Tibial nerve (tissue), 4 donors: ENCODE measurements around the gene LRRC8C. TPM values are rescaled to one million over a fixed set of nuclear protein-coding genes. Genes with fewer than 3 reads are reported as not detected.
"Not testable (repeated sequence)": the region's sequence is repeated elsewhere in the genome, so short reads cannot be mapped to it uniquely, and the experiment has no call there.

ENCODE experiments used
- DNase-seq, 2 donors: peaks; one replicate each; pipeline ENCODE4 v3.0.0-alpha.2; 2019; ENCODE audit warnings: low spot score in 2 of 2
- H3K27ac ChIP-seq, 4 donors: fragments of 200-600 bp; sonication (generic) in 3 of 4; one replicate each; pipeline ENCODE4 v1.5.1; 2017 to 2019; ENCODE audit warnings: mild to moderate bottlenecking in 1 of 4
- H3K27me3 ChIP-seq, 2 donors: fragments of 200-600 bp; sonication (generic) in 1 of 2; one replicate each; pipeline versions ENCODE4 v1.5.1 to v1.6.0; 2017 to 2019
- H3K36me3 ChIP-seq, 3 donors: fragments of 200-600 bp; sonication (generic); one replicate each; pipeline ENCODE4 v1.5.1; 2018 to 2019
- H3K4me1 ChIP-seq, 4 donors: fragments of 200-600 bp; sonication (generic) in 3 of 4; one replicate each; pipeline ENCODE4 v1.5.1; 2017 to 2019
- H3K4me3 ChIP-seq, 4 donors: fragments of 200-600 bp; sonication (generic) in 3 of 4; one replicate each; pipeline ENCODE4 v1.5.1; 2017 to 2019; ENCODE audit warnings: mild to moderate bottlenecking in 1 of 4, moderate library complexity in 1 of 4
- H3K9me3 ChIP-seq, 4 donors: fragments of 200-600 bp; sonication (generic) in 3 of 4; one replicate each; pipeline ENCODE4 v1.5.1; 2017 to 2019
- CTCF ChIP-seq, 5 experiments: fragments of 200-600 bp in 3 of 5; fragments of 450-650 bp in 2 of 5; sonication (generic) in 3 of 5; IDR thresholded peaks; one replicate each; pipeline ENCODE4 v1.5.1; 2016 to 2019; ENCODE audit warnings: antibody characterized with exemption in 5 of 5, mild to moderate bottlenecking in 3 of 5, moderate library complexity in 2 of 5
- EP300 ChIP-seq, 2 donors: sonication (generic); formaldehyde crosslinking; IDR thresholded peaks; one replicate each; pipeline ENCODE4 v1.6.1; 2017; ENCODE audit warnings: antibody characterized with exemption in 2 of 2, mild to moderate bottlenecking in 1 of 2
- POLR2A ChIP-seq, 2 donors: fragments of 450-650 bp; IDR thresholded peaks; one replicate each; pipeline ENCODE4 v1.6.1; 2017; ENCODE audit warnings: antibody characterized with exemption in 2 of 2, mild to moderate bottlenecking in 2 of 2, moderate library complexity in 2 of 2
- WGBS, 2 donors: methylation state at CpG; one replicate each; pipeline ENCODE4 v1.1.5; 2018; 5-methylcytosine and 5-hydroxymethylcytosine counted together
- total RNA-seq, 4 donors: library from RNA; depleted of rRNA; stranded (reverse); fragments of >200 nt; gene quantifications; one replicate each; pipeline ENCODE4 v1.1.0, GENCODE V29; 2016

Gene LRRC8C
- total RNA-seq, 4 donors from 2014 or later: 16.5 to 23.8 (median 20.2) TPM

GRCh38 chr1:89702520-89703045 lies 69.7 kb downstream of the LRRC8C start:
- H3K27ac ChIP-seq: no peak overlapping the region
- no peak for TF ChIP-seq EP300 (IDR thresholded peaks at IDR 0.05)
- TF ChIP-seq CTCF (IDR thresholded peaks at IDR 0.05): no peak
- TF ChIP-seq POLR2A (IDR thresholded peaks at IDR 0.05): no peak
- no peak overlapping the region for H3K4me3 ChIP-seq
- DNase-seq: no peak
- no peaks in the 10 kb centered on the region for H3K9me3 ChIP-seq
- no peaks in the 10 kb centered on the region for H3K27me3 ChIP-seq
- H3K4me1 ChIP-seq: peaks cover 0 to 6% (median 2%) of the 10 kb centered on the region in 4 donors
- H3K36me3 ChIP-seq: peaks cover 0 to 3% (median 0%) of the 10 kb centered on the region in 3 donors
- 95 to 98% methylated on average over 1 of the region's 1 CpG for WGBS, 2 donors

- H3K9me3 ChIP-seq: no peaks in the 10 kb centered on the region
- DNase-seq: no peak
- peaks cover 0 to 3% (median 0%) of the 10 kb centered on the region in 4 donors for H3K4me1 ChIP-seq
- H3K27ac ChIP-seq: no peak overlapping the region
- H3K27me3 ChIP-seq: no peaks in the 10 kb centered on the region
- no peak for TF ChIP-seq CTCF (IDR thresholded peaks at IDR 0.05)
- H3K36me3 ChIP-seq: peaks cover 0 to 5% (median 0%) of the 10 kb centered on the region in 3 donors
- no peak overlapping the region for H3K4me3 ChIP-seq
- 88 to 91% methylated on average over 1 of the region's 1 CpG for WGBS, 2 donors
These were observed 70.5 kb downstream of the LRRC8C start for GRCh38 chr1:89703469-89703868.

GRCh38 chr1:89704014-89704413 lies 71.1 kb downstream of the LRRC8C start:
- Histone ChIP-seq H3K9me3 (no peaks in the 10 kb centered on the region), H3K4me1 (peaks cover 0 to 6% (median 0%) of the 10 kb centered on the region in 4 donors), H3K36me3 (peaks cover 0 to 10% (median 0%) of the 10 kb centered on the region in 3 donors), H3K4me3 (no peak overlapping the region), H3K27me3 (no peaks in the 10 kb centered on the region), H3K27ac (no peak overlapping the region)
- 94 to 99% methylated on average over 2 of the region's 2 CpGs for WGBS, 2 donors
- no peak for DNase-seq
- no peak for TF ChIP-seq POLR2A (IDR thresholded peaks at IDR 0.05)
- no peak for TF ChIP-seq CTCF (IDR thresholded peaks at IDR 0.05)
- no peak for TF ChIP-seq EP300 (IDR thresholded peaks at IDR 0.05)

- WGBS, 2 donors: 86 to 100% methylated on average over 1 of the region's 2 CpGs
- not testable (repeated sequence) for H3K27me3 ChIP-seq, H3K4me1 ChIP-seq, DNase-seq, H3K27ac ChIP-seq, H3K9me3 ChIP-seq, H3K4me3 ChIP-seq
- H3K36me3 ChIP-seq: peaks cover 0 to 15% (median 0%) of the 10 kb centered on the region in 3 donors
These were observed 72.0 kb downstream of the LRRC8C start for GRCh38 chr1:89704885-89705284.

DNA sequence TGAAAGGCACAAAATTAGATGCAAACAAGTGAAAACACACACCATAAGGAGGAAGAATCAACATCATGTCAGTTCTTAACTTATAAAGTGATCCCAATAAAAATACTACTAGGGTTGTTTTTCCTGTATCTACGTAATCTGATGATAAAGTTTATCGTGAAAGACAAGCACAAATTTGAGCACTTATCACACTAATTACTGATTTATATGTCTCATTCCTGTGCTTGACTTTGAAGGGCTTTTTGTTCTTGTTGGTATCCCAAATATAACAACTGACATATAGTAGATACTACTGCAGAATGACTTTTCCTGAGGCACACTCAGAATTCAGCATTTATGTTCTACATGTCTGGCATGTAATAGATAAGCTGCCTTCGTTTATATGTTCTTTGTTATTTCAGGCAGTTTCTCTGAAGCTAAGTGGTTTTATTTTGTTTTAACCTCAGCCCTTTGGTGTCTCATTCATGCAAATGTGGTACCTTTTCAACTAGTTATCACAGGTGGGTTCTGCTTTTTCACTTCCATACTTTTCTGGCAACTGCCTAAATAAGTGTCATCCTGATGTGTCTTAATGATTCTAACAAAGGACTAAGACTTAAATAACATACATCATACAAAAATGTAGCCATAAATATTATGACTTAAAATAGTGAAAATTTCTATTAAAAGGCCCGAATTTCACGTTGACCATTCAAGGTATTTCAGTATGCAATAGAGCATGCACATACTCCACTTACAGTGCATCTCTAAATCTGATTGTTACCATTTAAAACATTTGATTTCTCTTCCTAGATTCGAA lies 73.2 kb downstream of the LRRC8C start:
- no peaks in the 10 kb centered on the region for H3K9me3 ChIP-seq
- H3K4me3 ChIP-seq: no peak overlapping the region
- WGBS, 2 donors: 63 to 72% methylated on average over 6 of the region's 6 CpGs
- peaks cover 0 to 7% (median 0%) of the 10 kb centered on the region in 4 donors for H3K4me1 ChIP-seq
- TF ChIP-seq CTCF (IDR thresholded peaks at IDR 0.05) (no peak), EP300 (IDR thresholded peaks at IDR 0.05) (no peak), POLR2A (IDR thresholded peaks at IDR 0.05) (no peak)
- peaks cover 0 to 15% (median 0%) of the 10 kb centered on the region in 3 donors for H3K36me3 ChIP-seq
- H3K27ac ChIP-seq: no peak overlapping the region
- DNase-seq: no peak
- H3K27me3 ChIP-seq: no peaks in the 10 kb centered on the region
